Esophagus muscularis mucosa (tissue), 4 donors: ENCODE data around the gene TBC1D14. TPM values are rescaled to one million over a fixed set of nuclear protein-coding genes. Genes with fewer than 3 reads are reported as not detected.
A peak's percentile ranks its signal among the peaks of the same experiment; 100 is the strongest.

Source experiments
- DNase-seq: peaks from one replicate; pipeline ENCODE4 v3.0.0-alpha.2; 2017; ENCODE audit errors: extremely low spot score
- H3K27ac ChIP-seq, 4 donors: fragments of 200-600 bp; sonication (generic); replicated peaks in 1 of 4; 1 replicate in 3 of 4; 2 replicates in 1 of 4; pipeline ENCODE4 v1.5.1; 2016 to 2019; ENCODE audit warnings: mild to moderate bottlenecking in 1 of 4
- H3K27me3 ChIP-seq, 4 donors: fragments of 200-600 bp; sonication (generic); one replicate each; pipeline versions ENCODE4 v1.5.1 to v1.6.0; 2016 to 2019
- H3K36me3 ChIP-seq, 4 donors: fragments of 200-600 bp; sonication (generic); one replicate each; pipeline ENCODE4 v1.5.1; 2016 to 2019
- H3K4me1 ChIP-seq, 4 donors: fragments of 200-600 bp; sonication (generic); one replicate each; pipeline ENCODE4 v1.5.1; 2016 to 2019
- H3K4me3 ChIP-seq, 4 donors: fragments of 200-600 bp; sonication (generic); 1 replicate in 2 of 4; 2 replicates in 2 of 4; pipeline ENCODE4 v1.5.1; 2016 to 2019; ENCODE audit warnings: mild to moderate bottlenecking in 4 of 4, moderate library complexity in 1 of 4
- H3K9me3 ChIP-seq, 4 donors: fragments of 200-600 bp; sonication (generic); 1 replicate in 3 of 4; 2 replicates in 1 of 4; pipeline ENCODE4 v1.5.1; 2016 to 2019
- CTCF ChIP-seq, 3 experiments: fragments of 200-600 bp in 2 of 3; fragments of 450-650 bp in 1 of 3; sonication (generic) in 2 of 3; IDR thresholded peaks; one replicate each; pipeline ENCODE4 v1.5.1; 2017 to 2019; ENCODE audit warnings: antibody characterized with exemption in 3 of 3, mild to moderate bottlenecking in 2 of 3, moderate library complexity in 1 of 3
- EP300 ChIP-seq: sonication (generic); formaldehyde crosslinking; IDR thresholded peaks from one replicate; pipeline ENCODE4 v1.6.1; 2017; ENCODE audit warnings: antibody characterized with exemption
- POLR2A ChIP-seq: fragments of 450-650 bp; IDR thresholded peaks from one replicate; pipeline ENCODE4 v1.6.1; 2017; ENCODE audit warnings: antibody characterized with exemption, moderate library complexity, mild to moderate bottlenecking, low read depth
- POLR2AphosphoS5 ChIP-seq, 2 donors: sonication (generic); formaldehyde crosslinking; IDR thresholded peaks; one replicate each; pipeline ENCODE4 v1.6.1; 2017; ENCODE audit warnings: antibody characterized with exemption in 2 of 2
- WGBS: methylation state at CpG from one replicate; pipeline ENCODE4 v1.1.5; 2018; 5-methylcytosine and 5-hydroxymethylcytosine counted together
- intact Hi-C: fragments of 100-400 bp; cut with DNase I; formaldehyde crosslinking; loops from one replicate; pipeline ENCODE4 v1.15.1; 2023
- total RNA-seq, 4 donors: library from RNA; depleted of rRNA; stranded (reverse); fragments of >200 nt; gene quantifications; one replicate each; pipeline versions ENCODE4 v1.1.0 to v1.2.1, GENCODE V29; 2016

TBC1D14 gene
- total RNA-seq, 4 donors from 2014 or later: 37.0 to 49.4 (median 44.2) TPM

GRCh38 chr4:6891436-6892170 is 18.0 kb upstream of the TBC1D14 start:
- Histone ChIP-seq H3K4me1 (peaks cover 18 to 28% (median 25%) of the 10 kb centered on the region in 4 donors), H3K27me3 (no peaks in the 10 kb centered on the region), H3K4me3 (no peak overlapping the region), H3K27ac (peak overlapping the region in 3 of 4 donors; percentile 19 to 37 (median 34)), H3K36me3 (no peaks in the 10 kb centered on the region), H3K9me3 (no peaks in the 10 kb centered on the region)
- no peak for DNase-seq
- TF ChIP-seq POLR2AphosphoS5 (IDR thresholded peaks at IDR 0.05) (no peak), POLR2A (no peak), EP300 (no peak), CTCF (IDR thresholded peaks at IDR 0.05) (no peak)
- intact Hi-C loops: no loop called here
- 84% methylated on average over 10 of the region's 10 CpGs for WGBS

- Histone ChIP-seq H3K9me3 (no peaks in the 10 kb centered on the region), H3K36me3 (no peaks in the 10 kb centered on the region), H3K4me1 (peaks cover 13 to 24% (median 19%) of the 10 kb centered on the region in 4 donors), H3K27me3 (no peaks in the 10 kb centered on the region), H3K27ac (peak overlapping the region in 3 of 4 donors; percentile 19 to 37 (median 34)), H3K4me3 (peak overlapping the region in 3 of 4 donors; percentile 7 to 39 (median 10))
- intact Hi-C loops: no loop called here
- 33% methylated on average over 10 of the region's 20 CpGs for WGBS
- no peak for DNase-seq
- TF ChIP-seq POLR2AphosphoS5 (IDR thresholded peaks at IDR 0.05) (peak in 1 of 2 donors; percentile 39), EP300 (no peak), CTCF (IDR thresholded peaks at IDR 0.05) (no peak), POLR2A (peak; percentile 28)
Observed at GRCh38 chr4:6892190-6892908, 17.3 kb upstream of the TBC1D14 start.

GRCh38 chr4:6892909-6893202 is 16.8 kb upstream of the TBC1D14 start:
- intact Hi-C loops: no loop called here
- H3K4me3 ChIP-seq: no peak overlapping the region
- no peaks in the 10 kb centered on the region for H3K9me3 ChIP-seq
- H3K27me3 ChIP-seq: no peaks in the 10 kb centered on the region
- no peaks in the 10 kb centered on the region for H3K36me3 ChIP-seq
- 72% methylated on average over 6 of the region's 6 CpGs for WGBS
- no peak for DNase-seq
- peaks cover 13 to 22% (median 16%) of the 10 kb centered on the region in 4 donors for H3K4me1 ChIP-seq
- peak overlapping the region in 1 of 4 donors; percentile 19 for H3K27ac ChIP-seq
- TF ChIP-seq EP300 (no peak), POLR2A (no peak), POLR2AphosphoS5 (IDR thresholded peaks at IDR 0.05) (no peak), CTCF (IDR thresholded peaks at IDR 0.05) (no peak)

DNA sequence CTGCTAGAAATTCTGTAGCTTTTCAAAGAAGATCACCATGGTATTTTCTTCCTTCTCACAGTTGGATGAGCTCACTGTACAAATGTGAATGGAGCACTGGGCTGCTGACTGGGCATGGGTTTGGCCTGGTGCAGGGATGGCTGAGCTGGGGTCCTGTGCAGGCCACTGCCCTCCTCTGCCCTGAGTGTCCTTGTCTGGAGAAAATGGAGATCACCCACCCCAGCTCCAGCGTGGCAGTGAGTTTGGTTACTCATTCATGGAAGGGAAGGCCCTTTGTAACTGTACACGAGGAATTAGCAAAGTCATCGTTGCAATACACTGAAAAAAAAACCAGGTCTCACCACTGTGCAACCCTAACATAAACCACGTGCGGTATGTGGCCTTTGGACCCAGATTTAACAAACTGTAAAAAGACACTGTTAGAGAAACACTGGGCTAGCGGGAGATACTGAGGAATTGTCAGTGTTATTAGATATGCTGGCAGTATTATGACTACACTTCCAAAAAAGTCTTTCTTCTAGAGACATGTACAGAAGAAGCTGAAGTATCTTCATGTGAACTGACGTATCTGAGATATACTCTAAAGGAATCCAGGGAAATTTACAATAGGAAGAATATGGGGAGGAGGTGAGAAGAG is 16.1 kb upstream of the TBC1D14 start:
- no peak for DNase-seq
- Histone ChIP-seq H3K36me3 (no peaks in the 10 kb centered on the region), H3K4me1 (peaks cover 9 to 14% (median 11%) of the 10 kb centered on the region in 4 donors), H3K4me3 (no peak overlapping the region), H3K27ac (no peak overlapping the region), H3K27me3 (no peaks in the 10 kb centered on the region), H3K9me3 (no peaks in the 10 kb centered on the region)
- 76% methylated on average over 6 of the region's 7 CpGs for WGBS
- no peak for TF ChIP-seq POLR2AphosphoS5 (IDR thresholded peaks at IDR 0.05)
- TF ChIP-seq EP300: no peak
- TF ChIP-seq CTCF (IDR thresholded peaks at IDR 0.05): no peak
- no peak for TF ChIP-seq POLR2A
- intact Hi-C loops: no loop called here
